Neutrophil (primary cell): ENCODE results near the gene ITGA4.

Source experiments
- H3K27ac ChIP-seq: fragments of 200-600 bp; sonication (generic); 2 replicates; pipeline ENCODE4 v1.5.1; 2016; ENCODE audit warnings: mild to moderate bottlenecking, moderate library complexity
- H3K27me3 ChIP-seq: fragments of 200-600 bp; sonication (generic); 2 replicates; pipeline ENCODE4 v1.6.0; 2016; ENCODE audit warnings: mild to moderate bottlenecking
- H3K36me3 ChIP-seq: fragments of 200-600 bp; sonication (generic); 2 replicates; pipeline ENCODE4 v1.5.1; 2017
- H3K4me1 ChIP-seq, 2 experiments: fragments of 200-600 bp in 1 of 2; sonication (generic) in 1 of 2; 1 replicate in 1 of 2; 2 replicates in 1 of 2; pipeline versions ENCODE4 v1.5.1 to v1.6.1; 2013 to 2016; ENCODE audit warnings: low read depth in 1 of 2, low read length in 1 of 2, mild to moderate bottlenecking in 1 of 2, moderate library complexity in 1 of 2; ENCODE audit not compliant: control insufficient read depth in 1 of 2, insufficient read depth in 1 of 2
- H3K4me3 ChIP-seq, 2 experiments: fragments of 200-600 bp in 1 of 2; sonication (generic) in 1 of 2; 1 replicate in 1 of 2; 2 replicates in 1 of 2; pipeline ENCODE4 v1.5.1; 2013 to 2016; ENCODE audit warnings: low read depth in 1 of 2, low read length in 1 of 2, mild to moderate bottlenecking in 1 of 2, moderate library complexity in 1 of 2
- H3K9me3 ChIP-seq: fragments of 200-600 bp; sonication (generic); 2 replicates; pipeline ENCODE4 v1.5.1; 2016
- CTCF ChIP-seq: fragments of 200-600 bp; sonication (generic); IDR thresholded peaks from 2 replicates; pipeline ENCODE4 v1.5.1; 2016; ENCODE audit warnings: antibody characterized with exemption

Gene ITGA4

GRCh38 chr2:181540421-181540820, 83.2 kb downstream of the ITGA4 start:
- no peak for TF ChIP-seq CTCF
- Histone ChIP-seq H3K27me3 (no peaks in the 10 kb centered on the region), H3K4me1 (no peaks in the 10 kb centered on the region), H3K4me3 (no peak overlapping the region), H3K9me3 (no peaks in the 10 kb centered on the region), H3K27ac (no peak overlapping the region), H3K36me3 (peaks cover 40% of the 10 kb centered on the region)

- no peaks in the 10 kb centered on the region for H3K27me3 ChIP-seq
- no peaks in the 10 kb centered on the region for H3K9me3 ChIP-seq
- H3K27ac ChIP-seq: no peak overlapping the region
- TF ChIP-seq CTCF: no peak
- H3K36me3 ChIP-seq: peaks cover 24% of the 10 kb centered on the region
- no peak overlapping the region for H3K4me3 ChIP-seq
- no peaks in the 10 kb centered on the region for H3K4me1 ChIP-seq
These were observed 85.0 kb downstream of the ITGA4 start for GRCh38 chr2:181542170-181542569.

- Histone ChIP-seq H3K9me3 (no peaks in the 10 kb centered on the region), H3K27me3 (no peaks in the 10 kb centered on the region), H3K4me3 (no peak overlapping the region), H3K36me3 (no peaks in the 10 kb centered on the region), H3K27ac (no peak overlapping the region), H3K4me1 (no peaks in the 10 kb centered on the region)
- TF ChIP-seq CTCF: no peak
These were observed 88.9 kb downstream of the ITGA4 start for GRCh38 chr2:181546086-181546485.

GRCh38 chr2:181552808-181553207, 95.6 kb downstream of the ITGA4 start:
- TF ChIP-seq CTCF: no peak
- H3K27ac ChIP-seq: no peak overlapping the region
- H3K36me3 ChIP-seq: no peaks in the 10 kb centered on the region
- H3K27me3 ChIP-seq: no peaks in the 10 kb centered on the region
- no peak overlapping the region for H3K4me3 ChIP-seq
- no peaks in the 10 kb centered on the region for H3K9me3 ChIP-seq
- no peaks in the 10 kb centered on the region for H3K4me1 ChIP-seq

GRCh38 chr2:181553244-181553643, 96.1 kb downstream of the ITGA4 start:
- Histone ChIP-seq H3K27me3 (no peaks in the 10 kb centered on the region), H3K36me3 (no peaks in the 10 kb centered on the region), H3K4me3 (no peak overlapping the region), H3K27ac (no peak overlapping the region), H3K4me1 (no peaks in the 10 kb centered on the region), H3K9me3 (no peaks in the 10 kb centered on the region)
- TF ChIP-seq CTCF: no peak
